Cortex of kidney (tissue), 1 donor: ENCODE results near the gene TRIM7.
"Not testable (repeated sequence)": the region's sequence is repeated elsewhere in the genome, so short reads cannot be mapped to it uniquely, and the experiment has no call there.

Experiments used
- DNase-seq: peaks from one replicate; lab custom pipeline; 2025; lab: John Stamatoyannopoulos, UW

The TRIM7 gene

DNA sequence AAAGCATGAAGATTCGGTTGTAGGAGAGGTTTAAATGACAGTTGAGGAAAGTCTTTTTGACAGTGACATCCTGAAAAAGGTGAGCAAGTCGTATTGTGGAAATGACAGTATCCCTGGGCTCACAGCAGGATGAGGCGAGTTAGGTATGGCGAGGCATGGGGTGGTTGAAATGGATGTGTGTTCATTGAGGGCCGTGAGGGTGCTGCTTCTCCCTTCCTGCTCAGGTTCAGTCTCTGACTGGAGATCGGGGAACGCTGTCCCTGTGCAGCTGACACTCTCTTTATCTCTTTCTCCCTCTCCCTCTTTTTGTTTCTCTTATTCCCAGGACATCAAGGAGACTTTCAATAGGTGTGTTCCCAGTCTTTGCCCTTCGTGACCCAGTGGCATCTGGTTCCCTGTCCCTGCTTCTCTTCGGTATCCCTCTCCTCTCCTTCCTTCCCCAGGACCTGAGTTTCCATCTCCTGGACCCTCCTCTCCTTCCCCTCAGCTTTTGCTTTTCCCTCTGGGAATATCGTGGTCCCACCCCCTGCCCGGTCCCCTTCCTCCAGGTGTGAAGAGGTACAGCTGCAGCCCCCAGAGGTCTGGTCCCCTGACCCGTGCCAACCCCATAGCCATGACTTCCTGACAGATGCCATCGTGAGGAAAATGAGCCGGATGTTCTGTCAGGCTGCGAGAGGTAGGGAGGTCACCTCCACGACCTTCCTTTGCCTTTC is 28.2 kb upstream of the TRIM7 start:
- DNase-seq, result no peak

DNA sequence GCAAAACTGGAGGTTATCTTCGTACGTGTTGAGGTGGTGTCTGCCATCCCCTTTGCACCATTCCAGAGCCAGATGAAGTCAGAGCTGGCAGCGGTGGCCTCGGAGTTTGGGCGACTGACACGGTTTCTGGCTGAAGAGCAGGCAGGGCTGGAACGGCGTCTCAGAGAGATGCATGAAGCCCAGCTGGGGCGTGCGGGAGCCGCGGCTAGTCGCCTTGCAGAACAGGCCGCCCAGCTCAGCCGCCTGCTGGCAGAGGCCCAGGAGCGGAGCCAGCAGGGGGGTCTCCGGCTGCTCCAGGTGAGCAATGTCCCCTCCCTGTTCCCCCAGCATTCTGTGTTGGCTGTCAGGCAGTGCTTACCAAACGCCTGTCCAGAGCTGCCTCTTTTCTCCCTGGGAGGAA is 27.6 kb upstream of the TRIM7 start:
- DNase-seq, result no peak

DNA sequence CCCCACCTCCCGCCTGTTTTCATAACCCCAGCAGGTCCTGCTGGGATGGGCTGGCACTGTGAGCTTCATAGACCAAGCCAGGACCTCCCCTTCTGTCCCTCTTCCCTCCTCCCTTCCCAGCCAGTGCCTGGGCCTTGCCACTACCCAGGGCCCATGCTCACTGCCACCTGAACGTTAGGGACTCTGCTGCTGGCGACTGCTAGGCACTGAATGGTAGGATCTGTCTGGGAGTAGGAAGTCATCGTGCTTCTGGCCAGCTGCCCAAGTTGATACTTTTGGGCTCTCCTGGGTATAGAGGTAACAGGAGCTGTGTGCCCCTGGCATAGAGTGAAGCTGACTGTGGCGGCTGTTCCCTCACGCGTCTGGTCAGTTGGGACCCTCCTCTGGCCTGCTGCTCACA is 26.4 kb upstream of the TRIM7 start:
- no peak for DNase-seq

DNA sequence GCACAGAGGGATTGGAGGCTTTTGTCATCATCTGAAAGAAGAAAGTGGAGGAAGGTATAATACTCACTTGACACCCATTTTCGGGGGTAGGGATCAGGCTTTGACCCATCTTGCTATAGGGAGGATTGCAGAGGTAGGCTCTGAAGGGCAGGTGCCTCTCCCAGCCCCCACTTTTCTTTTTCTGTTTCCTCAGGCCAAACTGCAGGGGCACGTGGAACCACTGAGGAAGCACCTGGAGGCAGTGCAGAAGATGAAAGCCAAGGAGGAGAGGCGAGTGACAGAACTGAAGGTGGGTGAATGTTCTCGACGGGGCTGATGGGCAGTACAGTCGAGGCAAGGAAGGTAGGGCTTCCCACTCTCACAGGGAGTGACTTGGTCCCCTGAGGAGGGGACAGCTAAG is 25.6 kb upstream of the TRIM7 start:
- no peak for DNase-seq

DNA sequence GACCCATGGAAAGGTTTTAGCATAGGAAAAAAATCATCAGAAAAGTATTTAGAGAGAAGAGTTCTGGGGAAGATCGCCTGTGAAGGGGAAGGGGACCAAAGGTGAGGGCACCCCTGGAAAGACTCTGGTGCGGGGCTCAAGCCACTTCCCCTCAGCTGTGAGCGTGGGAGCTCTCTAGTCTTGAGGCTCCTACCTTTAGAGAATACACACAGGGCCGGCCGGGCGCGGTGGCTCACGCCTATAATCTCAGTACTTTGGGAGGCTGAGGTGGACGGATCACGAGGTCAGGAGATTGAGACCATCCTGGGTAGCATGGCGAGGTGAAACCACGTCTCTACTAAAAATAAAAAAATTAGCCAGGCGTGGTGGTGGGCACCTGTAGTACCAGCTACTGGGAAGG is 25.0 kb upstream of the TRIM7 start:
- no peak for DNase-seq

DNA sequence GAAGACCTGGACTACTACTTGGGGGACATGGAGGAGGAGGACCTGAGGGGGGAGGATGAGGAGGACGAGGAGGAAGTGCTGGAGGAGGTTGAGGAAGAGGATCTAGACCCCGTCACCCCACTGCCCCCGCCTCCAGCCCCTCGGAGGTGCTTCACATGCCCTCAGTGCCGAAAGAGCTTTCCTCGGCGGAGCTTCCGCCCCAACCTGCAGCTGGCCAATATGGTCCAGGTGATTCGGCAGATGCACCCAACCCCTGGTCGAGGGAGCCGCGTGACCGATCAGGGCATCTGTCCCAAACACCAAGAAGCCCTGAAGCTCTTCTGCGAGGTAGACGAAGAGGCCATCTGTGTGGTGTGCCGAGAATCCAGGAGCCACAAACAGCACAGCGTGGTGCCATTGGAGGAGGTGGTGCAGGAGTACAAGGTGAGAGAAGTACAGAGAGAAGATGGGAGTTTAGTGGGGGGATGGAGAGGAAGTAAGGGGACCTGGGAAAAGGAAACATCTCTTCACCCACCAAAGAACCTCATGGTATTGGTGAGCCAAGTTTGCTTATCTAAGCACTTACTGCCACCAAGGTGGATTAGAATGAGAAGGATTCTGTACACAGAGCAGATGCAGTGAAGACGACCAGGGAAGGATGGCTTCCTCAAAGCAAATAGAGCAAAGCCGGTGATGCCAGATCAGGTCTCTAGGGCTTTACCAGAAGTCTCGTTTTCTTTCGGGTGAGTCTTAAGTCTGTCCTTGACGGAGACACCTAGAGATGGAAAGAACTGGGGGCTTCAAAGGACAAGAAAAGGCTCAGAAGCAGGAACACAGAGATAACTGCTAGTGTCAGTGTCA is 19.6 kb upstream of the TRIM7 start:
- no peak for DNase-seq

DNA sequence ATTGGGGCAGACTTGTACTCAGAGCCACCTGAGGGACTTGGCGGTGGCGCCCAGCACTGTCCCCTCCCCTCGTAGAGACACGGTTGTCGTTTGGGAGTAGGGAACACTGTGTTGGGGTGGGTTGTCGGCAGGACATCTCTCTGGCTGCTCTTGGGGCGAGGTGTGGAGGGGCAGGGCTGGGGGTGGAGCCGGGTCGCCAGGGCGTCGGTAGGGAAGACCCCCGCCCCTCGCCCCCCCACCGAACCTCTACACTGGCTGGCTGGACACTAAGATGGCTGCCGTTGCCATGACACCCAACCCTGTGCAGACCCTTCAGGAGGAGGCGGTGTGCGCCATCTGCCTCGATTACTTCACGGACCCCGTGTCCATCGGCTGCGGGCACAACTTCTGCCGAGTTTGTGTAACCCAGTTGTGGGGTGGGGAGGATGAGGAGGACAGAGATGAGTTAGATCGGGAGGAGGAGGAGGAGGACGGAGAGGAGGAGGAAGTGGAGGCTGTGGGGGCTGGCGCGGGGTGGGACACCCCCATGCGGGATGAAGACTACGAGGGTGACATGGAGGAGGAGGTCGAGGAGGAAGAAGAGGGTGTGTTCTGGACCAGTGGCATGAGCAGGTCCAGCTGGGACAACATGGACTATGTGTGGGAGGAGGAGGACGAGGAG is 18.9 kb upstream of the TRIM7 start:
- no peak for DNase-seq

DNA sequence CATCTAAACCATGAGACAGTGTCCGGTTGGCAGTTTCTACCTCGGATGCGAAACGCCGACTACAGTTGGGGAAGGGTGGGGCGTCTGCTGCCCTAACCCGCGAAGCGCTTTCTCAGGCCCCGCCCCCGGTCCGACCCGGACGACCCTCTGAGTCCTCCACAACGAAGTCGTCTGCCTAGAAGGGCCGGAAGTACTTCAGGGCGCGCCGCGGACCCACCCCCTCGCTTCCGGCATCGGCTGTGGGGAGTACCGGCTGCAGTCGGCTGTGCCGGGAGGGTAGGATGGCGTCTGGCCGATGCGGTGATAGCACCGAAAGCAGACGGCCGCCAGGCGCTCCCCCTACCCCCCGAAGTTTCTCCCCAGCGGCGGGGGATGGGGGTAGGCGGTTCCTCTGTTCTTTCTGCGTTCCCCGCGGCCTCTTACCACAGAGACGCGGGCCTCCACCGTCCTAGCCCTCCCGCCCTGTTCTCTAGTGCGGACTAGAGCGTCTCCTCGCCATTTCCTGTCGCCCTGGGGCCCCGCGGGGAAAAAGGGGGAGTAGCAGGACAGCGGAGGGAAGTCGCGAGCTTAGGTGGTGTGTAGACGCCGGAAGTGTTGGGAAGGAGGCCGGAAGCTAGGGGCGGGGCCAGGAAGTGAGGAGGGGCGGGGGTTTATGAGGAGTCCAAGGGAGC is 18.2 kb upstream of the TRIM7 start, which contains the start of gene TRIM41:
TSS of gene TRIM41 (plus strand) at position 224 of the 671 bp plus-strand sequence. CDS start 719 bp downstream, outside the sequence.
- DNase-seq, result no peak

DNA sequence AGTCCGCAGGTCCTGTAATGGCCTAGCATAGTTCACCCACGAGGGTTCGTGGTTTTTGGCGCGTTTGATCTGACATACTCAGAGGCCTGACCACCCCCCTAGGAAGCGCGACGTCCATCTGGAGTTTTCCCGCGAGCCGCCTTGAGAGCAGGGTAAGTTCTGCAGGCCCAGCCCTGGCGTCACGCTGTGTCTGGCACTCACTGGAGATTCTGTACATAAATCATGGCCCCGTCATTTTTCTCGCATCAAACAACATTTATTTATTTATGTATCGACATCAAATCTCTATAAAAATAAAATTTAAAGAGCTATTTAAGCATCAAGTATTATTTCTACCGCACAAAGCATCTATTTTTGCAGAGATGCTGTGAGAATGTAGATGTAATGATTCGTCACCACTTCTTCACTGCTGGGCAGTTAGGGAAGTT is 17.6 kb upstream of the TRIM7 start:
- no peak for DNase-seq

DNA sequence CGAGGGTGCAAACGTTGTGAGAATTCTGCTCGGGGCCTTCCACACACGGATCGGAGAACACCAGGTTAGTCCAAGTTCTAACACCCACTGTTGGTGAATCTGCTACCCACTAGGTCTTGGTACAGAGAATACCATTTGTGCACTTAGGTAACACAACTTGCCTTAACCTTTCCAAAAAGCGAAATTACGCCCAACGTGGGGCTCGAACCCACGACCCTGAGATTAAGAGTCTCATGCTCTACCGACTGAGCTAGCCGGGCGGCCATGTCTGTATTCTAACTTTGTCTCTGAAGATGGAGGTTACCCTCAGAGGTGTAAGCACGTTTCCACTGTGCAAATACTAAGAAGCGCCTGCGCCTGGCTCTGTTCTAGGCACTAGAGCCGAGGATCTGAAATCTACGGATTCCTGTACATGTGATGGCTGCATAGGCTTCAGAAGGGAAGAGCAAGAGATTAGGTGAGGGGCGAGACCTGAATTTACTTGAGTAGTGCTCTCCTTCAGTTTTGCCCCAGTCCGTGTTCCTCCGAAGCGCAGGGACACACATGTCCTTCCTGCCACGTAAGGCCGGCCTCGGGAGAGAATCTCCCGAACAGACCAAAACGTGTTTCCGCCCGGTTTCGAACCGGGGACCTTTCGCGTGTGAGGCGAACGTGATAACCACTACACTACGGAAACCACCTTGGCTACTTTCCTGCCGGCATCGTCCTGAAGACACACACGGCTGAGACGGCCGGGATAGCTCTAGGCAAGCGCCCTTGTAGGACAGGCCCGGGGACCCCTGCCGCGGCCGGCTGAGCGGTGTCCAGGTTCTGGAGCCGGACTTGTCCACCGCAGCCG is 17.0 kb upstream of the TRIM7 start:
- no peak for DNase-seq

DNA sequence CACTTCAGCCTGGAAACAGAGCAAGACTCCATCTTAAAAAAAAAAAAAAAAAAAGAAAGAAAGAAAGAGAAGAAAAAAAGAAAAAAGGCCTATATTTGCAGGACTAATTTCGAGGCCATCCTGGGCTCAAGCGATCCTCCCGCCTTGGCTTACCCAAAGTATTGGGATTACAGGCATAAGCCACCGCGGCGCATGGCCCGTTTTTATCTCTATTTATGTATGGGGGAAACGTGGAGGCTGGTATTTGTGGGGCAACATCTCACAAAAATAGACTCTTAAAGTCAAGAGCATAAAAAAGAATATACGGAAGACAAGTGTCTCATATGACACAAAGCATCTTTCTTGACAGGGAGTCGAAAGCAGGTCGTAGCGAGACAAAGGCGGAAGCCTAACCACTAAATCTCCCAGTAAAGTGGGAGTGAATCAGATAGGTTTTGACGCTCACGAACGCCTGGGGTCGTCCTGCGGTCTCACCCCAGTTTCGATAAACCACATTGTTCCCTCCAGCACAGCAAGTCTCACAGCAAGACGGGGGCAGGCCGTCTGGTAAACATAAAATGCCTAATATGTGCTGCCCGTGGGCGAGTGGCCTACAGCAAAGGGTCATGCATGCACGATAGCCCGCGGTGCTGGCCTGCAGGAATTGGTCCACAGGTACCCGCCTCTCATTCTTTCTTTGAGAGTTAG is 16.3 kb upstream of the TRIM7 start:
- DNase-seq, result no peak

DNA sequence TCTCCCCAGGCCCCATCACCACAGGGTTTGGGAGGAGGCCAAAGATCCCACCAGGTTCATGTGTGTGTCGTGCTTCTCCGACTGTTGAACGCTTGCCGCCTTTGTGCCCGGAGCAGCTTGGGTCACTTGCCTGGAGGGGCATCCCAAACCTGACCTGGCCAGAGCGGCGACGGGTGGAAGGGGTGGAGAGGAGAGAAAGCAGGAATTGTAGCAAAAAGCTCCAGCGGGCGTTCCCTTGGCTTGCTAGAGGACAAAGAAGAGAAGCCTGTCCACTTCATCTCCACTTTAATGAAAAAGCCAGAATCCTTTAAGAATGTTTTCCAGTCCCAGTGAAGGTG is 15.2 kb upstream of the TRIM7 start:
- DNase-seq, result no peak

DNA sequence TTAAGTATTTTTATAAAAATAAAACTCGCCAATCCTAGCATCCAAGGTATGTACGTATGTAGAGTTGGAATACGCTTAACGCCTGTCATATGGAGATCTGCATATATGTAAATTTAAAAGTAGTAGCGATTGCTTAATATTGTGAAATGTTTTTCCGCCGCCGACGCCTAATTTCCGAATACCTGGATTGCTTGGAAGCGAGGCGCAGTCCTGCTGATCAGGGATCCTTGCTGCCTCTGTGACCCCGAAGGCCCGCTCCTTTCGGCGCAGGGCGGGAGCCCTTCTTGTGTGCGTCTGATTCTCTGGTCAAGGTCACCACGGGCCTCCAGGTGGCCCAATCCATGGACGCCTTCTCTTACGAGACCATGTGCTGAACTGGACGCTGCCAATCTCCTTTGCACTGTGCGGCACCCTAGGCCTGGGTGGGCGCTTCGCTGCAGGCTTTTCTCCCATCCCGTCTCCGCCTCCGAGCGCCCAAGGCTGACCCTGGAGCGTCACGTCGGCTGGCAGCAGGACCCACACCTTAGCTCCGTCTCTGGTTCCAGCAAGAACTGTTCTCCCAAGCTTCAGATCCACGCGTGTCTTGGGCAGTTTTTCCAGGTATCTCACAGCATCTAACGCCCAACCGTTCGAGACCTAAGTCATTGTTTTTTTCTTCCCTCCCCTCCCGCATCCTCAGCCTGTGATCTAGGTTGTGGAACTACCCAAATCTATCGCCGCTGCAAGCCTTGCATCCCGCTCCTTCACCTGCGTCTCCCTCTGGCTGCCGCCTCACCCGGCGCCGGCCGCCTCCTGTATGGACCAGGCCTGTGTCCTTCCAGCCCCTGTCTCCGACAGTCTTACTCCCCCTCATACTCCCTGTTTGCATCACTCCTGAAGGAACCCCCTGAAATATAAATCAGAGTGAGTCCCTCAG is 14.5 kb upstream of the TRIM7 start:
- DNase-seq, result no peak

DNA sequence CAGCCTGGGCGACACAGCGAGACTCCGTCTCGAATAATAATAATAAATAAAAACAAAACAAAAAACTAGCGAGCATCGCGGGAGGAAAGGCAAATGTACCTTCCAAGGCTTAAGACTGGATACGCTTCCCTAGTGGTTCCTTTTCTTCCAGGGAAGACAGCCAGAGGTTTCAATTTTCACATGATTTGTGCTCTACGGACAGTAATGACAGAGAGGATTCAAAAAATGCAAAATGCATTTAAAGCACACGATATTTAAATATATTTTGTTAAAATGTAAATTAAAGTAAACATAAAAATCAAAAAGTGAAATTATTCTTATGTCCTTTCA is 13.8 kb upstream of the TRIM7 start:
- no peak for DNase-seq

DNA sequence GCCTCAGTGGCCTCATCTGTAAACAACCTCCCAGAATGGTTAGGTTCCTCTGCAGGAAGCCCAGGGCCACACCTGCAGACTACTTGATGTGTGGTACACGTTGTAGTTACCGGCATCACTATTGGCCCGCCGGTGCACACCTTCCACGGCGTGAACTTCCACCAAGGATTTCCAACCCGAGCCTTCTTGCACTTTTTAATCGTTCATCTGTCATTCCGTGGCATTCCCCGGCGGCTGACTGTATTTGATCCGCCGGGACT is 12.7 kb upstream of the TRIM7 start:
- DNase-seq, result no peak

DNA sequence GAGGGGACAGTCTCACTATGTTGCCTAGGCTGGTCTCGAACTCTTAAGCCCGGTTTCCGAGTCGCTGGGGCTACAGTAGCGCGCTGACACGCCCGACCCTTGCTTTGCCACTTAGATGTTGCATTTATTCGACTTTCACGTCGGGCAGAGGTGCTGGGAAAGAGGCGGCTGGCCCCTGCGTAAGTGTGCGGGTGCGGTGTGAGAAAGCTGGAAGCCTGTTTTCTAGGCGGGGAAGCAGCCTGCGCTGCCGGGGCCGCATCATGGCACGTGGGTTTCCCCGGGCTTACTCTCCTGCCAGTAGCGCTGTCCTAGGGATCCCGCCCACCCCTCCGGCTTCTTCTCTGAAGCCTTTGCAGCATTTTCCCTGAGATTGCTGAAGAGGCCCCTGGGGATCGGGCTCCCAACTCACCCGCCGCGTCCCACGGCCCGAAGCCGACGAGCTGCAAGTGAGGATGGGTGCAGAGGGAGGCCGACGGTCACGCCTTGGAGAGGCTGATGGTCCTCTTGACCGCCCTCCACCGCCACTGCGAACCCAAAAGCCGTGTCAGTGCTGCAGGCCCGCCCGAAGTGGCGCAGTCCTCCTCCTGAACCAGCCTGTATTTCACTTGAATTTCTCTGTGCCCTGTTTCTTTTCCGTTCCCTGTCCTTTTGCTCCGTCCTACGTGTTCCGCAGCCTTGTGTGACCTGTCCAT is 12.3 kb upstream of the TRIM7 start:
- no peak for DNase-seq

DNA sequence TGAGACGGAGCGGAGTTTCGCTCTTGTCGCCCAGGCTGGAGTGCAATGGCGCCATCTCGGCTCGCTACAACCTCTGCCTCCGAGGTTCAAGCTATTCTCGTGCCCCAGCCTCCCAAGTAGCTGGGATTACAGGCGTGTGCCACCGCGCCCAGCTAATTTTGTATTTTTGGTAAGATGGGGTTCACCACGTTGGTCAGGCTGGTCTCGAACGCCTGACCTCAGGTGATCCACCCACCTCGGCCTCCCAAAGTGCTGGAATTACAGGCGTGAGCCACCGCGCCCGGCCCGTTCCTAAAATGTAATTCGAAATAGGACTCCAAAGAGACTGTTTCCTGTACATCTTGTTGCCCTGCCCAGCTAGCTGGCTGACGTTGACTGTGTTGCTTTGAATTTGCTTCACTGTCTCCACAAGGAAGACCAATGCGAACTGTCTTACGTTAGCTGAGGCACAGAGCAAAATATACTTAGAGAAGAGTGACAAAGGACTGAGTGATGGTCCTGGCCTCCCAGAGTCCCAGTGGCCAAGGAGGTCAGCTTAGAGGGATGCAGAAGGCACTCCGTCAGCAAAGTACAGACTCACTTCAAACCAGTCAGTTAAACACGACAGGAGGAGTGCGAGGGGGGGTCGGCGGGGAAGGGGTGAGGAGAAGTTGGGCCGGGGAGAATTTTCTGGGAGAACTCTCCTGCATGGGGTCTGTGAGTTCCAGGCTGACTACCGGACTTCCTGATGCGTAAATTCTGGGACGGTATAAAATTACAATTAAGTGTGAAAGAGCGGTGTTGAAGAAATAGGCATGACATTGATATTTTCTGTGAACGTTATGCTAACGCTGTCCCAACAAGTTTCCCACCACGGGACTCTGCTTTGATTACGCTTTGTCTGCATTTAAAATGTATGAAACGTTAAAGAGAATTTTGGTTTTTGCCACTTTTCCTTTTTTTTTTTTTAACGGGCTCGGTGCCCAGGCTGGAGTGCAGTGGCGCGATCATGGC is 11.3 kb upstream of the TRIM7 start:
- no peak for DNase-seq

DNA sequence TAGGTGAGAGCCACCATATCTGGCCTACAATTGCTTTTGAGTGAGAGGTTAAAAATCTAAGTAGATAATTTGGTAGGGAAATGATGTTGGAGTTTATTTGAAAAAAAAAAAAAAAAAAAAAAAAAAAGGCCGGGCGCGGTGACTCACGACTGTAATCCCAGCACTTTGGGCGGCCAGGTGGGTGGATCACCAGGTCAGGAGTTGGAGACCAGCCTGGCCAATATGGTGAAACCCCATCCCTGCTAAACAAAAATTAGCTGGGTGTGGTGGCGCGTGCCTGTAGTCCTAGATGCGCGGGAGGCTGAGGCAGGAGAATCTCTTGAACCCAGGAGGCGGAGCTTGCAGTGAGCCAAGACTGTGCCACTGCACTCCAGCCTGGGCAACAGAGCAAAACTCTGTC is 9.3 kb upstream of the TRIM7 start:
- not testable (repeated sequence) for DNase-seq
